ENCODE measurements around the gene MCF2L2. TPM values are rescaled to one million over a fixed set of nuclear protein-coding genes. Genes with fewer than 3 reads are reported as not detected.

Gene MCF2L2
- total and polyA plus RNA-seq, 2 donors (not counting 3 experiments of a cell fraction or from before 2014, with no cell fraction given), result 0.15 to 1.1 TPM

DNA sequence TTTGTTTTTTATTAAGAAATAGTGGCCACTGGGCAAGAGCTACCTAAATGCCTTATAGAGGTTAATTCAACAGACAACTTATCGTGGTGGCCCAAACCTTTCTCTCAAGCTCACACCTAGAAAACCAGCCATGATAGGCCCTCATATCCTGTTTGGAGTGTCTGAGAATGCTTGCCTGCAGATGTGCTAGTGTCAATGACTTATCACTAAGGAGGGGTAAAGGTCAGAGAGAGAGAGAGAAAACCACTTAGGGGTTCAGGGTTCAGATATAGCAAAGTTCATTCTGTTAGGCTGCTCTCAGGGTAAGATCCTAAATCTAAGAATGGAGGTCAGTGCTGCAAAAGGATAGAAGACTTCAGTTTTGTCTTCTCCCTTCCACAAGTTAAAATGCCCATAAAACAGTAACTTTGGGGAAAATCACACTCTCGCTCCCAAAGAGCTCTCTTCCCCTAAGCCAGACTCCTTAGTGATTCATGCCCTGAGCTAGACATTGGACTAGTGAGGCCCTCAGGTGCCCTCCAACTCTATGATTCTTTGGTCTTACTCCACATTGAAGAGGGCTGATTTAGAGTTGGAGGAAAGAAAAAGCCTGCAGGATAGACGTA, 205.7 kb downstream of the MCF2L2 start:
- Histone ChIP-seq H3K36me3 (ENCODE audit: control insufficient read depth in 2 of 2, extremely low read depth in 1 of 2, insufficient read depth in 2 of 2, low read length in 2 of 2) (no peaks in the 10 kb centered on the region), H3K79me2 (ENCODE audit: control insufficient read depth, insufficient read depth, low read length) (no peaks in the 10 kb centered on the region), H3K9me3 (replicated peaks; ENCODE audit: control insufficient read depth, insufficient read depth, low read length) (no peaks in the 10 kb centered on the region), H3K9ac (replicated peaks; ENCODE audit: extremely low read depth, insufficient read depth, low read length) (no peak overlapping the region), H3K27me3 (ENCODE audit: control insufficient read depth in 2 of 2, insufficient read depth in 2 of 2, low read length in 2 of 2) (peaks cover 0 to 7% of the 10 kb centered on the region in 2 experiments), H3K4me1 (ENCODE audit: control insufficient read depth, extremely low read depth, insufficient read depth, low read length) (no peaks in the 10 kb centered on the region), H2AFZ (ENCODE audit: low read depth, low read length) (no peak overlapping the region), H4K20me1 (replicated peaks; ENCODE audit: control insufficient read depth, extremely low read depth, insufficient read depth, low read length) (no peaks in the 10 kb centered on the region), H3K4me2 (ENCODE audit: insufficient read depth, low read length) (no peak overlapping the region), H3K4me3 (replicated peaks in 1 of 3; ENCODE audit: insufficient read depth in 1 of 3, low read depth in 1 of 3, low read length in 3 of 3) (no peak overlapping the region), H3K27ac (ENCODE audit: insufficient read depth, low read depth, low read length) (no peak overlapping the region), H3K9me1 (replicated peaks; ENCODE audit: control insufficient read depth, extremely low read depth, insufficient read depth, low read length) (no peaks in the 10 kb centered on the region)
- FAIRE-seq, result no peak
- ChIA-PET CTCF (interaction anchor here (0.9 kb wide), 1 partner anchor 38 kb away, joined by 3 read pairs; no protein-coding TSS in a partner anchor), POLR2A (no interaction called here)
- dilution Hi-C loops (cut with MboI; ENCODE audit: extremely low pct_ligation_motif_present, low sequenced_read_pairs) (no loop called here), intact Hi-C loops (cut with micrococcal nuclease) (no loop called here)
- no peak for DNase-seq (ENCODE audit: low read depth, low spot score)
- TF ChIP-seq MYC (IDR thresholded peaks at IDR 0.05; ENCODE audit: low read depth, low read length) (no peak), JUN (IDR thresholded peaks at IDR 0.05; ENCODE audit: borderline replicate concordance, insufficient read depth, insufficient read length, low read depth) (no peak), GATA2 (IDR thresholded peaks at IDR 0.05; ENCODE audit: insufficient read depth, insufficient read length, low read depth, low read length) (no peak), POLR2AphosphoS5 (IDR thresholded peaks at IDR 0.05; ENCODE audit: insufficient read depth, low read depth, low read length) (no peak), EZH2 (IDR thresholded peaks at IDR 0.05; ENCODE audit: borderline replicate concordance, low read depth, low read length, severe bottlenecking) (no peak), FOS (IDR thresholded peaks at IDR 0.05; ENCODE audit: borderline replicate concordance, insufficient read depth, low read length) (no peak), POLR2A (IDR thresholded peaks at IDR 0.05; ENCODE audit: low read depth, low read length) (no peak)
- TF ChIP-seq, protein P1, sequence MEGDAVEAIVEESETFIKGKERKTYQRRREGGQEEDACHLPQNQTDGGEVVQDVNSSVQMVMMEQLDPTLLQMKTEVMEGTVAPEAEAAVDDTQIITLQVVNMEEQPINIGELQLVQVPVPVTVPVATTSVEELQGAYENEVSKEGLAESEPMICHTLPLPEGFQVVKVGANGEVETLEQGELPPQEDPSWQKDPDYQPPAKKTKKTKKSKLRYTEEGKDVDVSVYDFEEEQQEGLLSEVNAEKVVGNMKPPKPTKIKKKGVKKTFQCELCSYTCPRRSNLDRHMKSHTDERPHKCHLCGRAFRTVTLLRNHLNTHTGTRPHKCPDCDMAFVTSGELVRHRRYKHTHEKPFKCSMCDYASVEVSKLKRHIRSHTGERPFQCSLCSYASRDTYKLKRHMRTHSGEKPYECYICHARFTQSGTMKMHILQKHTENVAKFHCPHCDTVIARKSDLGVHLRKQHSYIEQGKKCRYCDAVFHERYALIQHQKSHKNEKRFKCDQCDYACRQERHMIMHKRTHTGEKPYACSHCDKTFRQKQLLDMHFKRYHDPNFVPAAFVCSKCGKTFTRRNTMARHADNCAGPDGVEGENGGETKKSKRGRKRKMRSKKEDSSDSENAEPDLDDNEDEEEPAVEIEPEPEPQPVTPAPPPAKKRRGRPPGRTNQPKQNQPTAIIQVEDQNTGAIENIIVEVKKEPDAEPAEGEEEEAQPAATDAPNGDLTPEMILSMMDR (IDR thresholded peaks at IDR 0.05; ENCODE audit: extremely low read depth in 1 of 2, insufficient read depth in 1 of 2, low read depth in 1 of 2, low read length in 2 of 2), result no peak
- TF ChIP-seq, protein P2, sequence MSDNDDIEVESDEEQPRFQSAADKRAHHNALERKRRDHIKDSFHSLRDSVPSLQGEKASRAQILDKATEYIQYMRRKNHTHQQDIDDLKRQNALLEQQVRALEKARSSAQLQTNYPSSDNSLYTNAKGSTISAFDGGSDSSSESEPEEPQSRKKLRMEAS (IDR thresholded peaks at IDR 0.05; ENCODE audit: insufficient read depth, insufficient read length), result no peak
- no TSS peak for BruUV-seq (replicated peaks)
